H1 (cell line): ENCODE measurements around the gene NSD2. TPM values are rescaled to one million over a fixed set of nuclear protein-coding genes. Genes with fewer than 3 reads are reported as not detected.
A peak's percentile ranks its signal among the peaks of the same experiment; 100 is the strongest.

ENCODE experiments used
- CTCF ChIA-PET: fragments of 300-600 bp; sonication (Branson Sonifier 250); formaldehyde crosslinking; loops from one replicate; lab custom pipeline; 2021; ENCODE audit not compliant: partially characterized antibody; lab: Charles Lee
- POLR2A ChIA-PET: fragments of 300-600 bp; sonication (Branson Sonifier 250); formaldehyde crosslinking; loops from one replicate; lab custom pipeline; 2021; ENCODE audit warnings: inconsistent platforms; ENCODE audit not compliant: partially characterized antibody; lab: Charles Lee
- DNase-seq, 2 experiments: peaks; one replicate each; pipeline versions ENCODE4 v3.0.0 to v3.0.0-alpha.2; 2010 to 2022; ENCODE audit warnings: low spot score in 2 of 2, low read depth in 1 of 2, mixed read lengths in 1 of 2
- FAIRE-seq: peaks from 2 replicates; lab custom pipeline; 2011; peaks lifted over from hg19 to GRCh38; lab: Jason Lieb, UNC
- H2AFZ ChIP-seq: 2 replicates; pipeline ENCODE4 v1.8.1; 2012; ENCODE audit warnings: low read length, inconsistent platforms
- H2AK5ac ChIP-seq: 2 replicates; pipeline ENCODE4 v1.6.1; 2013; ENCODE audit warnings: low read depth, low read length
- H2BK120ac ChIP-seq: replicated peaks from 2 replicates; pipeline ENCODE3; 2013; ENCODE audit warnings: low read depth, low read length, inconsistent platforms
- H2BK12ac ChIP-seq: 2 replicates; pipeline ENCODE4 v1.6.1; 2013; ENCODE audit warnings: low read depth, low read length
- H2BK15ac ChIP-seq: 2 replicates; pipeline ENCODE4 v1.6.1; 2013; ENCODE audit warnings: low read length
- H2BK20ac ChIP-seq: 2 replicates; pipeline ENCODE4 v1.6.1; 2013; ENCODE audit warnings: low read length
- H2BK5ac ChIP-seq: 2 replicates; pipeline ENCODE4 v1.6.1; 2013; ENCODE audit warnings: low read depth, low read length
- H3K14ac ChIP-seq: 2 replicates; pipeline ENCODE4 v1.6.1; 2013; ENCODE audit warnings: inconsistent platforms; ENCODE audit not compliant: insufficient read length
- H3K18ac ChIP-seq: 2 replicates; pipeline ENCODE4 v1.6.1; 2013; ENCODE audit warnings: low read length; ENCODE audit errors: extremely low read depth
- H3K23ac ChIP-seq: 2 replicates; pipeline ENCODE4 v1.6.1; 2013; ENCODE audit warnings: inconsistent platforms; ENCODE audit not compliant: insufficient read length
- H3K23me2 ChIP-seq: 2 replicates; pipeline ENCODE4 v1.6.1; 2013; ENCODE audit warnings: low read depth, low read length
- H3K27ac ChIP-seq: 2 replicates; pipeline ENCODE4 v1.6.1; 2011; ENCODE audit warnings: low read depth, low read length, inconsistent platforms
- H3K27me3 ChIP-seq, 4 experiments: replicated peaks in 1 of 4; 1 replicate in 1 of 4; 2 replicates in 3 of 4; pipeline versions ENCODE4 v1.6.1 to v1.8.1; 2011 to 2013; ENCODE audit warnings: low read length in 3 of 4, mild to moderate bottlenecking in 3 of 4, inconsistent platforms in 2 of 4, mixed read lengths in 2 of 4, moderate library complexity in 1 of 4; ENCODE audit not compliant: control insufficient read depth in 3 of 4, insufficient read depth in 3 of 4; ENCODE audit errors: extremely low read depth in 1 of 4
- H3K36me3 ChIP-seq, 4 experiments: 2 replicates each; pipeline versions ENCODE4 v1.6.1 to v1.8.1; 2011 to 2013; ENCODE audit warnings: mild to moderate bottlenecking in 4 of 4, low read length in 3 of 4, moderate library complexity in 2 of 4, control low read depth in 1 of 4, inconsistent platforms in 1 of 4; ENCODE audit not compliant: insufficient read depth in 4 of 4, control insufficient read depth in 2 of 4
- H3K4ac ChIP-seq: replicated peaks from 2 replicates; pipeline ENCODE3; 2013; ENCODE audit warnings: low read length, low read depth, mixed read lengths, inconsistent platforms; ENCODE audit not compliant: insufficient read length
- H3K4me1 ChIP-seq, 4 experiments: replicated peaks in 1 of 4; 1 replicate in 1 of 4; 2 replicates in 3 of 4; pipeline versions ENCODE4 v1.6.1 to v1.8.1; 2011 to 2013; ENCODE audit warnings: low read length in 3 of 4, inconsistent platforms in 2 of 4, mixed read lengths in 1 of 4; ENCODE audit not compliant: insufficient read depth in 4 of 4, control insufficient read depth in 3 of 4
- H3K4me2 ChIP-seq, 2 experiments: 2 replicates each; pipeline versions ENCODE4 v1.6.1 to v1.8.1; 2011 to 2013; ENCODE audit warnings: low read depth in 2 of 2, low read length in 2 of 2, control low read depth in 1 of 2, inconsistent platforms in 1 of 2, mild to moderate bottlenecking in 1 of 2; ENCODE audit not compliant: insufficient read depth in 1 of 2
- H3K4me3 ChIP-seq, 4 experiments: fragments of 200-600, 300-600 bp in 1 of 4; sonication (generic), shearing (Covaris generic), sonication (Bioruptor Twin) in 1 of 4; 2 replicates each; pipeline versions ENCODE4 v1.5.1 to v1.8.1; 2011 to 2016; ENCODE audit warnings: low read length in 4 of 4, low read depth in 3 of 4, control low read depth in 2 of 4, inconsistent platforms in 2 of 4, mild to moderate bottlenecking in 2 of 4, mixed read lengths in 1 of 4, moderate library complexity in 1 of 4; ENCODE audit not compliant: insufficient read depth in 2 of 4; ENCODE audit errors: extremely low read depth in 1 of 4
- H3K56ac ChIP-seq: replicated peaks from 2 replicates; pipeline ENCODE3; 2013; ENCODE audit warnings: low read depth, mild to moderate bottlenecking, mixed read lengths, low read length, inconsistent platforms; ENCODE audit not compliant: insufficient read length
- H3K79me1 ChIP-seq: 2 replicates; pipeline ENCODE4 v1.6.1; 2013; ENCODE audit warnings: low read depth, low read length, control low read depth
- H3K79me2 ChIP-seq, 2 experiments: 2 replicates each; pipeline versions ENCODE4 v1.6.1 to v1.8.1; 2012 to 2013; ENCODE audit warnings: low read length in 2 of 2, mild to moderate bottlenecking in 2 of 2, inconsistent platforms in 1 of 2; ENCODE audit not compliant: insufficient read depth in 2 of 2, control insufficient read depth in 1 of 2
- H3K9ac ChIP-seq, 4 experiments: replicated peaks in 1 of 4; 1 replicate in 1 of 4; 2 replicates in 3 of 4; pipeline versions ENCODE4 v1.6.1 to v1.8.1; 2011 to 2013; ENCODE audit warnings: low read depth in 3 of 4, low read length in 3 of 4, control low read depth in 2 of 4, mild to moderate bottlenecking in 2 of 4, moderate library complexity in 2 of 4, inconsistent platforms in 1 of 4; ENCODE audit errors: extremely low read depth in 1 of 4
- H3K9me3 ChIP-seq, 2 experiments: 2 replicates each; pipeline versions ENCODE4 v1.6.1 to v1.8.1; 2012 to 2013; ENCODE audit warnings: mild to moderate bottlenecking in 2 of 2, moderate library complexity in 2 of 2, control low read depth in 1 of 2, inconsistent platforms in 1 of 2, low read depth in 1 of 2, low read length in 1 of 2, mixed read lengths in 1 of 2; ENCODE audit not compliant: insufficient read depth in 2 of 2
- H4K20me1 ChIP-seq, 2 experiments: replicated peaks in 1 of 2; 2 replicates each; pipeline versions ENCODE3 to v1.8.1; 2011 to 2013; ENCODE audit warnings: inconsistent platforms in 2 of 2, low read length in 2 of 2, mild to moderate bottlenecking in 1 of 2; ENCODE audit not compliant: insufficient read depth in 2 of 2, control insufficient read depth in 1 of 2
- H4K5ac ChIP-seq: 2 replicates; pipeline ENCODE4 v1.6.1; 2013; ENCODE audit warnings: low read length, low read depth, mixed read lengths, inconsistent platforms; ENCODE audit not compliant: insufficient read length
- H4K8ac ChIP-seq: 2 replicates; pipeline ENCODE4 v1.8.0; 2013; ENCODE audit warnings: mild to moderate bottlenecking, moderate library complexity, low read length, inconsistent platforms; ENCODE audit not compliant: insufficient read depth; ENCODE audit errors: extremely low read depth
- H4K91ac ChIP-seq: replicated peaks from 2 replicates; pipeline ENCODE3; 2013; ENCODE audit warnings: low read length, mixed read lengths, inconsistent platforms; ENCODE audit not compliant: insufficient read length
- POLR2AphosphoS5 ChIP-seq: IDR thresholded peaks from 2 replicates; pipeline ENCODE4 v1.6.1; 2011; ENCODE audit warnings: low read depth, low read length
- WGBS, 2 experiments: shearing (Covaris generic) in 1 of 2; methylation state at CpG; one replicate each; pipeline versions ENCODE4 v1.1.6 to v1.1.7; 2013 to 2015; ENCODE audit warnings: low lambda C conversion rate in 2 of 2, mixed read lengths in 2 of 2, inconsistent platforms in 1 of 2, low coverage in 1 of 2, missing lambda C conversion rate in 1 of 2; ENCODE audit not compliant: insufficient replicate concordance in 2 of 2, insufficient coverage in 1 of 2, insufficient read length in 1 of 2; ENCODE audit errors: extremely low coverage in 1 of 2, missing lambda C conversion rate in 1 of 2; 5-methylcytosine and 5-hydroxymethylcytosine counted together
- polyA plus RNA-seq, 7 experiments: library from polyadenylated mRNA; depleted of rRNA in 3 of 7; stranded (reverse) in 5 of 7; unstranded in 2 of 7; fragments of >200 nt in 5 of 7; fragments of 200-250 nt in 2 of 7; gene quantifications; 1 replicate in 5 of 7; 2 replicates in 1 of 7; 4 replicates in 1 of 7; pipeline versions ENCODE4 v1.2.1 to v1.2.3, GENCODE V29; 2011 to 2013; ENCODE audit warnings: missing spikeins in 2 of 7, mixed read lengths in 2 of 7
- total RNA-seq: library from RNA; stranded (reverse); fragmentation: NEBNext Ultra II Directional; extraction: Animal tissue kit (Norgen Biotek cat#: 25700); gene quantifications from 2 replicates; pipeline ENCODE4 v1.2.1, GENCODE V29; 2021

The NSD2 gene
- total and polyA plus RNA-seq, 2 of the 8 experiments (the other 6 are each of a cell fraction or from before 2014, with no cell fraction given), result 26.7 to 129 TPM

GRCh38 chr4:1873291-1873690 is 2.1 kb downstream of the NSD2 start:
- Histone ChIP-seq H3K36me3 (no peaks in the 10 kb centered on the region), H3K56ac (no peak overlapping the region), H3K9ac (no peak overlapping the region), H3K4me1 (peaks cover 0 to 9% (median 5%) of the 10 kb centered on the region in 4 experiments; a peak in 5 of 7 replicates), H2BK15ac (no peak overlapping the region), H2BK12ac (no peak overlapping the region), H3K14ac (no peak overlapping the region), H2BK120ac (no peak overlapping the region), H4K91ac (no peak overlapping the region), H2BK5ac (no peak overlapping the region), H3K4me3 (peak overlapping the region in 1 of 4 experiments; percentile 100; a peak in 1 of 8 replicates), H3K79me2 (peaks cover 12 to 60% of the 10 kb centered on the region in 2 experiments), H3K4me2 (peak overlapping the region; percentile 79; a peak in 2 of 4 replicates), H2AFZ (no peak overlapping the region), H3K27ac (no peak overlapping the region), H4K5ac (no peak overlapping the region), H4K8ac (no peak overlapping the region), H3K23ac (no peak overlapping the region), H2BK20ac (no peak overlapping the region), H3K27me3 (peaks cover 0 to 11% (median 9%) of the 10 kb centered on the region in 4 experiments; a peak in 5 of 7 replicates), H3K18ac (no peak overlapping the region), H3K79me1 (peaks cover 10% of the 10 kb centered on the region), H2AK5ac (no peak overlapping the region), H3K9me3 (no peaks in the 10 kb centered on the region), H3K23me2 (peaks cover 8% of the 10 kb centered on the region), H3K4ac (no peak overlapping the region), H4K20me1 (peaks cover 19 to 30% of the 10 kb centered on the region in 2 experiments)
- no peak for TF ChIP-seq POLR2AphosphoS5
- DNase-seq (no peak), FAIRE-seq (no peak)
- 91% methylated on average over 4 of the region's 4 CpGs; no CpG with 5 or more reads in 1 of the 2 experiments for WGBS, 2 experiments
- POLR2A ChIA-PET, result no interaction called here
- CTCF ChIA-PET, result interaction anchor here (0.5 to 5.6 kb wide), 4 partner anchors 10 to 137 kb away, joined by 3 to 39 read pairs (median 4); no protein-coding TSS in a partner anchor
